BLaER1 treated with 17β-estradiol and CSF1 and Interleukin-3, amounts not matched to agents 10 nM and 100 nM (cell line): ENCODE results near the gene MIS12.

Experiments used
- H3K27ac ChIP-seq, 11 experiments: shearing (Covaris generic); formaldehyde crosslinking; 2 replicates each; pipeline ENCODE4 v1.8.1; 2022
- H3K27me3 ChIP-seq, 11 experiments: shearing (Covaris generic); formaldehyde crosslinking; 2 replicates each; pipeline ENCODE4 v1.8.1; 2022
- H3K36me3 ChIP-seq, 11 experiments: shearing (Covaris generic); formaldehyde crosslinking; 2 replicates each; pipeline ENCODE4 v1.8.1; 2022
- H3K4me1 ChIP-seq, 10 experiments: shearing (Covaris generic); formaldehyde crosslinking; 2 replicates each; pipeline ENCODE4 v1.8.1; 2022
- H3K4me2 ChIP-seq, 11 experiments: shearing (Covaris generic); formaldehyde crosslinking; 2 replicates each; pipeline ENCODE4 v1.8.1; 2022
- H3K4me3 ChIP-seq, 10 experiments: shearing (Covaris generic); formaldehyde crosslinking; 2 replicates each; pipeline ENCODE4 v1.8.1; 2022
- H3K9ac ChIP-seq, 11 experiments: shearing (Covaris generic); formaldehyde crosslinking; 2 replicates each; pipeline ENCODE4 v1.8.1; 2022
- H3K9me3 ChIP-seq, 11 experiments: shearing (Covaris generic); formaldehyde crosslinking; replicated peaks in 1 of 11; 2 replicates each; pipeline ENCODE4 v1.8.1; 2022
- H4K20me1 ChIP-seq, 11 experiments: shearing (Covaris generic); formaldehyde crosslinking; 2 replicates each; pipeline ENCODE4 v1.8.1; 2022
- Cebpa-rat ChIP-seq, 11 experiments: shearing (Covaris generic); IDR thresholded peaks; 2 replicates each; pipeline ENCODE4 v1.8.1; 2022

The MIS12 gene

DNA sequence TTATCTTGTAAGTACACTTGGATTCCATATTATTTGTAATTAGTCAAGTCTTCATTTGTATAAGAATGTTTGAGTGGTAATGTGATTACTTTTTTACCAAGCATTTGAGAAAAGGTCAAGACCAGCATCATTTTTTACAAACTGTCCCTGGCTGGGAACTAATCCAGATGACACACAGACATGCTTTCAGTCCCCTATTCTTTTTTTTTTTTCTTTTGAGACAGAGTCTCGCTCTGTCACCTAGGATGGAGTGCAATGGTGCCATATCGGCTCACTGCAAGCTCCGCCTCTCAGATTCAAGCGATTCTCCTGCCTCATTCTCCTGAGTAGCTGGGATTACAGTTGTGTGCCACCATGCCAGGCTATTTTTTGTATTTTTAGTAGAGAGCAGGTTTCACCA lies 4.9 kb upstream of the MIS12 start:
- H3K9me3 ChIP-seq: no peaks in the 10 kb centered on the region
- no peak overlapping the region for H3K4me2 ChIP-seq
- H3K27ac ChIP-seq: no peak overlapping the region
- peaks cover 0 to 35% (median 21%) of the 10 kb centered on the region in 11 experiments; a peak in 14 of 22 replicates for H4K20me1 ChIP-seq
- H3K9ac ChIP-seq: 0 out of 22 replicates have a peak overlapping the region, but pooled peaks of 2 of the 11 experiments have one; percentile 9 to 25
- H3K4me1 ChIP-seq: peaks cover 12 to 22% (median 19%) of the 10 kb centered on the region in 10 experiments
- H3K36me3 ChIP-seq: peaks cover 76 to 85% (median 83%) of the 10 kb centered on the region in 11 experiments
- no peak for TF ChIP-seq Cebpa-rat (IDR thresholded peaks at IDR 0.05)
- no peak overlapping the region for H3K4me3 ChIP-seq
- H3K27me3 ChIP-seq: no peaks in the 10 kb centered on the region

DNA sequence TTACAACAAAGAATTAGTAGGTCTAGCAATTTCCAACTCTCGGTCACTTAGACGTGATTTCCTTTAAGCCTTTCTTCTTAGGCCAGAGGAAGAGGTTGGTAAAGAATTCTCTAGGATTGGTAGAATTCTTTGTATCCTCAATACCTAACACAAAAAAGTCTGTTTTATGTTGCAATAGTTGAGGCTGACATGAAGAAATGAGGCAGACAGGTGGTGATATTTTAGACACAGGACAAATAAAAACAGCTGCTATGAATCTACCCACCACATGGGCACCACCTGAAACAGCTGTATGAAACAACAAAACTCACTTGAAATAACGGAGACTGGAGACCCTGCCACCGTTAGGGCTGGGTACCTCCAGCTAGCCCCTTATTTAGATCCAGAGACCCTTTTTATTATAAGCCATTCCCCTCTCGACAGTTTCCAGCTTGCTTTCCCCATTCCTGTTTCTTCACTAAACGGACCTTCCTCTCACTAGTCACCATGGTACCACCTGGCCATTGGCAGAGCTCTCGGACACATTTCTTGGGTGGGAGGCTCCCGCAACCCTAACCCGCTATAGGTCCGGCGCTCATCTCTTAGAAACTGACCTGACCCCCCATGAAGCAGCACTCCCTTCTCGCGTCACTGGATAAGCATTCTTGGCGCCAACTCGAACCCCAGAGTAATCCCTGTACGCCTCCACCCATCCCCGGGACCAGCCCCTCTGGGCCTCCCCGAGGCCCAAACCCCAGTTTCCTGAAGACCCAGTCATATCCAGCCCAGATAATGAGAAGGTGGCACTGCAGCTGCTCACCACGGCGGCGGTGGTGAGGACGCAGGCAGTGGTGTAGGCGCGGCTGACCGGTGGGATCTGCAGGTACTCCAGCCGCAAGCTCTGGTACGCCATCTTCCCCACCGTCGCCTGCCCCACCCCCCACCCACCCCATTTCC lies 828 bp upstream of the MIS12 start, which contains the start of gene DERL2:
TSS of gene DERL2 (minus strand) at position 909 of the 936 bp plus-strand sequence. CDS start at position 892, 17 bp downstream.
- Histone ChIP-seq H3K4me1 (peaks cover 26 to 39% (median 33%) of the 10 kb centered on the region in 10 experiments), H3K4me2 (peak within 1 kb of the TSS; percentile 94 to 98 (median 97)), H3K4me3 (peak within 1 kb of the TSS; percentile 83 to 100 (median 96)), H3K36me3 (peaks cover 58 to 76% (median 70%) of the 10 kb centered on the region in 11 experiments), H3K27ac (peak within 1 kb of the TSS; percentile 94 to 99 (median 97)), H3K9me3 (no peaks in the 10 kb centered on the region), H3K9ac (peak within 1 kb of the TSS; percentile 93 to 98 (median 97)), H4K20me1 (peaks cover 3 to 57% (median 23%) of the 10 kb centered on the region in 11 experiments; a peak in 16 of 22 replicates), H3K27me3 (no peaks in the 10 kb centered on the region)
- peak in 3 of 11 experiments; percentile 12 to 58 (median 49); a peak in 3 of 22 replicates for TF ChIP-seq Cebpa-rat (IDR thresholded peaks at IDR 0.05)

DNA sequence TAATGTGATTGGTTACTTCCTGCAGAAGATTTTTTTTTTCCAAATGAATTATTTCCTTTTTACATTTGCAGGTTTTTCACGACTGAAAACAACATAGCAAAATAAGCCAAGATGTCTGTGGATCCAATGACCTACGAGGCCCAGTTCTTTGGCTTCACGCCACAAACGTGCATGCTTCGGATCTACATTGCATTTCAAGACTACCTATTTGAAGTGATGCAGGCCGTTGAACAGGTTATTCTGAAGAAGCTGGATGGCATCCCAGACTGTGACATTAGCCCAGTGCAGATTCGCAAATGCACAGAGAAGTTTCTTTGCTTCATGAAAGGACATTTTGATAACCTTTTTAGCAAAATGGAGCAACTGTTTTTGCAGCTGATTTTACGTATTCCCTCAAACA lies 2.4 kb downstream of the MIS12 start:
- peaks cover 0 to 18% (median 10%) of the 10 kb centered on the region in 11 experiments; a peak in 16 of 22 replicates for H3K9me3 ChIP-seq
- H4K20me1 ChIP-seq: peaks cover 0 to 52% (median 17%) of the 10 kb centered on the region in 11 experiments; a peak in 16 of 22 replicates
- H3K4me2 ChIP-seq: peak overlapping the region in 1 of 11 experiments; percentile 93; a peak in 1 of 22 replicates
- TF ChIP-seq Cebpa-rat (IDR thresholded peaks at IDR 0.05): no peak
- H3K4me3 ChIP-seq: no peak overlapping the region
- no peak overlapping the region for H3K27ac ChIP-seq
- peaks cover 26 to 34% (median 32%) of the 10 kb centered on the region in 10 experiments for H3K4me1 ChIP-seq
- no peak overlapping the region for H3K9ac ChIP-seq
- no peaks in the 10 kb centered on the region for H3K27me3 ChIP-seq
- peaks cover 38 to 61% (median 48%) of the 10 kb centered on the region in 11 experiments for H3K36me3 ChIP-seq

DNA sequence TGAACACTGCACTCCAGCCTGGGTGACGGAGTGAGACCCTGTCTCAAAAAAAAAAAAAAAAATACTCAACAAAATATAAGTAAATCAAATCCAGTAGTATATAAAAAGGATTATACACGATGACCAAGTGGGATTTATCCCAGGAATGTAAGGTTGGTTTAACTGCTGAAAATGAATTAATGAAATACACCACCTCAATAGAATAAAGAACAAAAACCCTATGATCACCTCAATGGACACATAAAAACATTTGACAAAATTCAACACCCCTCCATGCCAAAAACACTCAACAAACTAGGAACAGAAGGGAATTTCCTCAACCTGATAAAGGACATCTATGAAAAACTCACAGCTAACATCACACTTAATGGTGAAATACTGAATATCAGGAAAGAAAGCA lies 6.6 kb downstream of the MIS12 start:
- H3K36me3 ChIP-seq: peaks cover 30 to 58% (median 35%) of the 10 kb centered on the region in 11 experiments
- H3K4me1 ChIP-seq: peaks cover 3 to 10% (median 5%) of the 10 kb centered on the region in 10 experiments; a peak in 19 of 20 replicates
- peaks cover 0 to 30% (median 13%) of the 10 kb centered on the region in 11 experiments; a peak in 15 of 22 replicates for H4K20me1 ChIP-seq
- no peak overlapping the region for H3K4me3 ChIP-seq
- H3K27ac ChIP-seq: no peak overlapping the region
- H3K9me3 ChIP-seq: peaks cover 0 to 34% (median 11%) of the 10 kb centered on the region in 11 experiments; a peak in 16 of 22 replicates
- TF ChIP-seq Cebpa-rat (IDR thresholded peaks at IDR 0.05): no peak
- no peak overlapping the region for H3K4me2 ChIP-seq
- H3K27me3 ChIP-seq: no peaks in the 10 kb centered on the region; a peak in 2 of 22 replicates
- H3K9ac ChIP-seq: no peak overlapping the region

DNA sequence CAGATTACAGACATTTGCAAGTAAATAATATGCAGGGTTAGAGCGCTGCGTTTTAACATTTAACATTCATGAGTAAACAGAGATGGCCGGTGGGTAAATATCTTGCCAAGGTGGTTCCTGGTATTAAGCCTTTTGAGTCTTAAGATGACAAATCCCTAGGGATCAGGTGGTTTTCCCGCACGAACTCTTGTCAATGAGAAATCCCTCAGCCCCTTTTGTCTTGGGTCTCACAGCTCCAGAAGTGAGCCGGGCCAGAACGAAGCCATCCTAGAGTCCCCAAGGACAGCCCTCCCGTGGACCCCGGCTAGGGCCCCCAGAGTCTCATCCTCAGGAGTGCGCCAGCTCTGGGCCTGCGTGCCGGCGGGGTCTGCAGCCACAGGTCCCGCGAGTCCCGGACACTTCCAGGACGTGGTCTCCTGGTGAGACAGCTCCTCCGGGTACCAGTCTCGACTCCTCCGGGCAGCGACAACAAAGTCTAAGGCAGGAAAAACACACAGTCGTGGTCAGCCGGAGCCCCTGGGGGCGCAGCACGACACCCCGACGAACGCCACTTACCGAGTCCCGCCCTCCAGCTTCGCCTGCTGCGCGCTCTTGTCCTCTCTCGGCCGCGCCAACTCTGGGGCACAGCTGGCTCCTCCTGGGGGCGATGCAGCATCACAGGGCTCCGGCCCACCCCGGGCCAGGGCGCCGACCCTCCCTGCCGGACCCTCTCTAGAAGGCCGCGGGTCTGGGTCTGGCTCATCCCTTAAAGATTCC lies 13.3 kb downstream of the MIS12 start:
- Histone ChIP-seq H3K4me2 (peak overlapping the region; percentile 92 to 100 (median 98)), H3K4me3 (peak overlapping the region; percentile 48 to 74 (median 65)), H4K20me1 (peaks cover 0 to 50% (median 20%) of the 10 kb centered on the region in 11 experiments; a peak in 14 of 22 replicates), H3K27me3 (peaks cover 21 to 26% (median 23%) of the 10 kb centered on the region in 11 experiments), H3K36me3 (peaks cover 0 to 26% (median 6%) of the 10 kb centered on the region in 11 experiments; a peak in 10 of 22 replicates), H3K27ac (no peak overlapping the region), H3K9ac (peak overlapping the region; percentile 20 to 77 (median 64); a peak in 20 of 22 replicates), H3K4me1 (peaks cover 16 to 29% (median 28%) of the 10 kb centered on the region in 10 experiments), H3K9me3 (peaks cover 0 to 7% (median 0%) of the 10 kb centered on the region in 11 experiments; a peak in 5 of 22 replicates)
- no peak for TF ChIP-seq Cebpa-rat (IDR thresholded peaks at IDR 0.05)

DNA sequence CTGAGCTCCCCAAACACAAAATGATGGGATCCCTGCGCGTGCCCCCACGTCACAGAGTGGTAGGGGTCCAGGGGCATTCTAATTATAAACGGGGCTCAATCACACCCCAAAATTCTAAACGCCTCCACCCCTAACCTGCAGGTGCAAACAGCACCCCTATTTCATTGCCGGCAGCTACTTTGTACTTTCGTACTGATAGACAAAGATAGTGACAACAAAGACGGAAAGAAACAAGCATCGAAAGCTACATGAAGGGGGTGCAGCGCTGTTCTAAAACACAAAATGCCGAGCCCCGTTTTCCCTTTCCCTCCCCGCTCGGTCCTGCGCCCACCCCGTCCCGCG lies 13.9 kb downstream of the MIS12 start:
- peaks cover 16 to 29% (median 28%) of the 10 kb centered on the region in 10 experiments for H3K4me1 ChIP-seq
- peaks cover 21 to 26% (median 23%) of the 10 kb centered on the region in 11 experiments for H3K27me3 ChIP-seq
- peaks cover 0 to 54% (median 20%) of the 10 kb centered on the region in 11 experiments; a peak in 14 of 22 replicates for H4K20me1 ChIP-seq
- H3K9me3 ChIP-seq: peaks cover 0 to 2% (median 0%) of the 10 kb centered on the region in 11 experiments; a peak in 3 of 22 replicates
- peaks cover 0 to 32% (median 6%) of the 10 kb centered on the region in 11 experiments; a peak in 11 of 22 replicates for H3K36me3 ChIP-seq
- no peak overlapping the region for H3K27ac ChIP-seq
- peak overlapping the region; percentile 92 to 100 (median 98) for H3K4me2 ChIP-seq
- peak overlapping the region; percentile 20 to 77 (median 64); a peak in 21 of 22 replicates for H3K9ac ChIP-seq
- peak overlapping the region; percentile 48 to 74 (median 65) for H3K4me3 ChIP-seq
- no peak for TF ChIP-seq Cebpa-rat (IDR thresholded peaks at IDR 0.05)

DNA sequence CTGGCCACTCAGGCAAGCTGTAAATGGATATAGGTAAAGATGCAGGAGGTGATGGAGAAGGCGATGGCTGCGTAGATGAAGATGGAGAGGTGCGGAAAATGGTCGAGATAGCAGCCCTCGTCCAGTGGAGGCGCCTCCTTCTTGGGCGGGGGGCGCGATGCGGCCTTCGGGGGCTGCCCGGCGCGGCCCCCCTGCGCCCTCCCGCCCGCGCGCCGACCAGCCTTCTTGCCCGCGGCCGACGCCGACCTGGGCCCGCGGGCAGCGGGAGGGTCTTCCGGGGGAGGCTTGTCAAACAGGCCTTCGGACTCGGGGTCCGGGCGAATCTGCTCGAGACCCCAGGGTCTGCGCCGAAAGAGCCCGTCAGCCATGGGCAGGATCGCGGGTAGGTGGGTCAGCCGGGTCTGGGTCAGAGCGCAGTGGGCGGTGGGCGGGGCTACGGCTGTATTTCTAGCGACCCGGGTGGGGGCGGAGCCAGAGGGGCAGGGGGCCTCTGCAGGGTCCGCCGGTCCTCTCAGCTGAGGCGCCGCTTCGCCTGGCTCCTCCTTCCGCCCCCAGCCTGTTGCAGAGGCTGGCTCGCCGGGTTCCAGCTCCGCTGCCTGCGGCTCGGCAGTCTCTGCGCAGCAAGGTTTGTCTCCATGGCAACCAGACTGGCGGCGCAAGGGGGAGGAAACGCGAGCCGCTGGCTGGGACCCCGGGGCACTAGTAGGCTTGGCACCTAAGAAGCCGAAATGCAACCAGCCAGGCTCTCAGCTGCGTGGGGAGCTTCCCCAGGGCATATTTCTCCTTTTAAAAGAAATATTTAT lies 14.4 kb downstream of the MIS12 start:
- no peaks in the 10 kb centered on the region for H3K9me3 ChIP-seq
- H4K20me1 ChIP-seq: peaks cover 0 to 58% (median 20%) of the 10 kb centered on the region in 11 experiments; a peak in 14 of 22 replicates
- H3K4me1 ChIP-seq: peaks cover 16 to 29% (median 28%) of the 10 kb centered on the region in 10 experiments
- TF ChIP-seq Cebpa-rat (IDR thresholded peaks at IDR 0.05): no peak
- H3K27ac ChIP-seq: peak overlapping the region in 1 of 11 experiments; percentile 28; a peak in 1 of 22 replicates
- H3K27me3 ChIP-seq: peaks cover 21 to 26% (median 23%) of the 10 kb centered on the region in 11 experiments
- peak overlapping the region; percentile 92 to 100 (median 98) for H3K4me2 ChIP-seq
- H3K9ac ChIP-seq: peak overlapping the region; percentile 20 to 77 (median 64); a peak in 21 of 22 replicates
- peak overlapping the region; percentile 48 to 74 (median 65) for H3K4me3 ChIP-seq
- H3K36me3 ChIP-seq: peaks cover 0 to 37% (median 11%) of the 10 kb centered on the region in 11 experiments; a peak in 12 of 22 replicates
